Astrocyte of the spinal cord (primary cell): ENCODE data around the gene ZNF224.

Experiments used
- DNase-seq: peaks from one replicate; pipeline ENCODE4 v3.0.0; 2011; ENCODE audit warnings: low read depth, low spot score
- H3K4me3 ChIP-seq: 2 replicates; pipeline ENCODE4 v1.5.1; 2011; ENCODE audit warnings: low read depth, mild to moderate bottlenecking, low read length, moderate library complexity
- in situ Hi-C: cut with HindIII; loops from 2 replicates; pipeline ENCODE4 v1.10.0; 2017; ENCODE audit warnings: low sequenced_read_pairs
- TF ChIP-seq, protein P1 (sequence below): IDR thresholded peaks from 2 replicates; pipeline ENCODE4 v1.5.1; 2012; ENCODE audit warnings: low read depth, mild to moderate bottlenecking, low read length, inconsistent platforms

The ZNF224 gene

GRCh38 chr19:44093931-44094765, at the start of gene ZNF224:
TSS of gene ZNF224 (plus strand) at chr19:44094361. CDS start at chr19:44097874, 3,513 bp downstream.
- peak within 1 kb of the TSS; percentile 95 for H3K4me3 ChIP-seq
- TF ChIP-seq, protein P1, sequence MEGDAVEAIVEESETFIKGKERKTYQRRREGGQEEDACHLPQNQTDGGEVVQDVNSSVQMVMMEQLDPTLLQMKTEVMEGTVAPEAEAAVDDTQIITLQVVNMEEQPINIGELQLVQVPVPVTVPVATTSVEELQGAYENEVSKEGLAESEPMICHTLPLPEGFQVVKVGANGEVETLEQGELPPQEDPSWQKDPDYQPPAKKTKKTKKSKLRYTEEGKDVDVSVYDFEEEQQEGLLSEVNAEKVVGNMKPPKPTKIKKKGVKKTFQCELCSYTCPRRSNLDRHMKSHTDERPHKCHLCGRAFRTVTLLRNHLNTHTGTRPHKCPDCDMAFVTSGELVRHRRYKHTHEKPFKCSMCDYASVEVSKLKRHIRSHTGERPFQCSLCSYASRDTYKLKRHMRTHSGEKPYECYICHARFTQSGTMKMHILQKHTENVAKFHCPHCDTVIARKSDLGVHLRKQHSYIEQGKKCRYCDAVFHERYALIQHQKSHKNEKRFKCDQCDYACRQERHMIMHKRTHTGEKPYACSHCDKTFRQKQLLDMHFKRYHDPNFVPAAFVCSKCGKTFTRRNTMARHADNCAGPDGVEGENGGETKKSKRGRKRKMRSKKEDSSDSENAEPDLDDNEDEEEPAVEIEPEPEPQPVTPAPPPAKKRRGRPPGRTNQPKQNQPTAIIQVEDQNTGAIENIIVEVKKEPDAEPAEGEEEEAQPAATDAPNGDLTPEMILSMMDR, result no peak
- in situ Hi-C loops, result no loop called here
- DNase-seq, result peak; percentile 92

DNA sequence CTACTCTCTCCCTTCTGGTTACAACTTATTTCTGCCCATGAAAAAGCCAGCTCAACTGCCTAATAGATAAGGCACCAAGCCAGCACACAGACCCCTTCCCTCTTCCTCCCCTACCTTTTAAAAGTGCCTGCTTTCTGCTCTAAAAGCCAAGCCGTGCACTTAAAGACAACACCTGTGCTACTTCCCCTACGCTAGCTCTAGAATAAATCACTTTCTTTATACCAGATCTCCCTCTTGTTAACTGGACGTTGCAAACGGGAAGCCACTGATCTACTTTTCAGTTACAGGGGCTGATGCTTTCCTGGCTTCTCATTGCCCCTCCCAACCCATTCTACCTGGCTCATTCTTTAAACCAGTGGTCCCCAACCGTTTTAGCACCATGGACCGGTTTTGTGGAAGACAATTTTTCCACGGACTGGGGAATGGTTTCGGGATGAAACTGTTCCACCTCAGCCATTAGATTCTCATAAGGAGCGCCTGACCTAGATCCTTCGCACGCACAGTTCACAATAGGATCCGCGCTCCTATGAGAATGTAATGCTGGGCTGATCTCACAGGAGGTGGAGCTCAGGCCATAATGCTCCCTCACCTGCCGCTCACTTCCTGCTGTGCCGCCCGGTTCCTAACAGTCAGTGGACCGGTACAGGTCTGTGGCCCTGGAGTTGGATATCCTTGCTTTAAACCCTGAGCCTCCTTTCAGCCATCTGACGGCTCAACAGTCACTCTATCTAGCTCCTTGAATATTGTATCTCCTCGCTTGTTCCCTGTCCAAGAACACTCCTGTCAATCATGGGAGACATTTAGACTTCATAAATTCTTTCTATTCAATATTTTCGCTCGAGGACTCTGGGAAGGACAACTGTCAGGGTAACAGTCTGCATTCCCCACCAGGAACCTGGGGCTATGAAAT, 43.2 kb upstream of the ZNF224 start:
- H3K4me3 ChIP-seq, result peak overlapping the region; percentile 88
- DNase-seq, result no peak
- in situ Hi-C loops, result no loop called here
- TF ChIP-seq, protein P1, result no peak

GRCh38 chr19:44051650-44052402, 42.3 kb upstream of the ZNF224 start, which contains the start of gene ZNF223:
TSS of gene ZNF223 (plus strand) at chr19:44052036. CDS start at chr19:44055177, 3,141 bp downstream.
- in situ Hi-C loops, result no loop called here
- DNase-seq, result peak; percentile 94
- H3K4me3 ChIP-seq, result peak within 1 kb of the TSS; percentile 88
- TF ChIP-seq, protein P1, result no peak

DNA sequence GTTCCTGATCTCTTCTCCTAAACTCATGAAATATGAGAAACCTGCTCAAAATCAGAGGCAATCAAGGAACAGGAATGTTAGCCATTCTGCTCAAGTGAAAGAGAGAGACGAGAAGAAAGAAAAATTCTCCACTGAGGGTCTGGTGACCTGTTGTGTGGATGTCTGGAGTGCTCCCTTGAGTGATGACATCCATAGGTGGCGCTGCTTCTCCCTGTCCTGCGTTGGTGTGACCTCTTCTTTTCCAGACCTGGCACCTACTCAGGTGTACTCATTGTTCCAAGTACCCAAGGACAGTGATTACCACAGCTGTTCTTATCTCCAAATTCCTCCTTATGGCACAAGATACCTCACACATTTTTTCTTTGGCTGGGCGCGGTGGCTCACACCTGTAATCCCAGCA, 38.3 kb upstream of the ZNF224 start:
- in situ Hi-C loops, result no loop called here
- TF ChIP-seq, protein P1, result no peak
- DNase-seq, result no peak
- H3K4me3 ChIP-seq, result no peak overlapping the region

GRCh38 chr19:44059229-44059628, 34.9 kb upstream of the ZNF224 start:
- DNase-seq, result no peak
- H3K4me3 ChIP-seq, result no peak overlapping the region
- in situ Hi-C loops, result no loop called here
- TF ChIP-seq, protein P1, result no peak

DNA sequence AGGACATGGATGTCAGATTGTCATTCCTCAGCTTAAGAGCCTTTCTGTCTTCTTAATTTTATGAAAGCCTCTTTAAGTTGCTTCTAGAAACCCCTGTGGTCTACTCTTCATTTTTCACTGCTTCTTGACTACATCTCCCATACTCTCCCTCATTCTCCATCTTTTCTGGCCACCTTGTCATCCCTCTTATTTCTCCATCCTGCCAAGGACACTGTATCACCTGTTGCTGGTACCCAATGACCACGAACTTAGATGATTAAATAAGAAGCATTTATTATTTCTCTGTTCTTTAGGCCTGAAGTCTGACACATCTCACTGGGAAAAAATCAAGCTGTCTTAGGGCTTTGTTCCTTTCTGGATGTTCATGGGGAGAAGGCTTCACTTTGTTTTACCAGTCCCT, 33.1 kb upstream of the ZNF224 start:
- DNase-seq, result no peak
- no peak overlapping the region for H3K4me3 ChIP-seq
- in situ Hi-C loops, result no loop called here
- TF ChIP-seq, protein P1, result no peak
